ENCODE measurements around the gene KBTBD12.

- no peak for TF ChIP-seq CTCF (IDR thresholded peaks at IDR 0.05)
- TF ChIP-seq POLR2A (IDR thresholded peaks at IDR 0.05): no peak
Measured at GRCh38 chr3:127900536-127900935, 14.5 kb upstream of the KBTBD12 start.

Data from tibial nerve (tissue), 3 donors.